A673 (cell line): Measurements from ENCODE around the gene COL19A1.

Experiments used
- EZH2 ChIP-seq: fragments of 200-600 bp; sonication (generic); IDR thresholded peaks from 2 replicates; pipeline ENCODE4 v1.6.1; 2017; ENCODE audit warnings: borderline replicate concordance, low read depth, mild to moderate bottlenecking, mixed read lengths, antibody characterized with exemption, low read length; ENCODE audit not compliant: poor library complexity, severe bottlenecking
- TF ChIP-seq, protein P1 (sequence below): fragments of 300-800, 200-600 bp; sonication (generic); conservative IDR thresholded peaks from 2 replicates; pipeline ENCODE4 v1.5.1; 2017; ENCODE audit warnings: low read depth, mild to moderate bottlenecking, antibody characterized with exemption, low read length, moderate library complexity, mixed read lengths

DNA sequence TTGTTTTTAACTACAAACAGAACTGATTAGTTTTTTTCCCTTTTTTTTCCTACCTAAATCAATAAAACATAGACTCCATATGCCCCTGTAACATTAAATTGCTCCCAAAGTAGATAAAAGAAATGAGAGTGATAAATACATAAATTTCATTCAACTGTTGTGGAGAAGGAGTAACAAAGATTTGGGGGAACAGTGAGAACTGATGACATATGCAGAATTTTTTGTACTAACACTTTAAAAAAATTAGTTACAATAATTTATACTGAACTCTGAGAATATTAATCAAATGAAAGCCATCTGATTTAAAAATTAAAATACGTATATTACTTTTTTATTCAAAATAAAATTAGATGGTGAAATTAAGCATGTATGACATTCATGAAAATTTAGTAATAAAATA, 195.7 kb downstream of the COL19A1 start:
- TF ChIP-seq, protein P1, sequence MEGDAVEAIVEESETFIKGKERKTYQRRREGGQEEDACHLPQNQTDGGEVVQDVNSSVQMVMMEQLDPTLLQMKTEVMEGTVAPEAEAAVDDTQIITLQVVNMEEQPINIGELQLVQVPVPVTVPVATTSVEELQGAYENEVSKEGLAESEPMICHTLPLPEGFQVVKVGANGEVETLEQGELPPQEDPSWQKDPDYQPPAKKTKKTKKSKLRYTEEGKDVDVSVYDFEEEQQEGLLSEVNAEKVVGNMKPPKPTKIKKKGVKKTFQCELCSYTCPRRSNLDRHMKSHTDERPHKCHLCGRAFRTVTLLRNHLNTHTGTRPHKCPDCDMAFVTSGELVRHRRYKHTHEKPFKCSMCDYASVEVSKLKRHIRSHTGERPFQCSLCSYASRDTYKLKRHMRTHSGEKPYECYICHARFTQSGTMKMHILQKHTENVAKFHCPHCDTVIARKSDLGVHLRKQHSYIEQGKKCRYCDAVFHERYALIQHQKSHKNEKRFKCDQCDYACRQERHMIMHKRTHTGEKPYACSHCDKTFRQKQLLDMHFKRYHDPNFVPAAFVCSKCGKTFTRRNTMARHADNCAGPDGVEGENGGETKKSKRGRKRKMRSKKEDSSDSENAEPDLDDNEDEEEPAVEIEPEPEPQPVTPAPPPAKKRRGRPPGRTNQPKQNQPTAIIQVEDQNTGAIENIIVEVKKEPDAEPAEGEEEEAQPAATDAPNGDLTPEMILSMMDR = no peak
- no peak for TF ChIP-seq EZH2
